ENCODE measurements around the gene RLF.
"Not testable (repeated sequence)": the region's sequence is repeated elsewhere in the genome, so short reads cannot be mapped to it uniquely, and the experiment has no call there.

The RLF gene

DNA sequence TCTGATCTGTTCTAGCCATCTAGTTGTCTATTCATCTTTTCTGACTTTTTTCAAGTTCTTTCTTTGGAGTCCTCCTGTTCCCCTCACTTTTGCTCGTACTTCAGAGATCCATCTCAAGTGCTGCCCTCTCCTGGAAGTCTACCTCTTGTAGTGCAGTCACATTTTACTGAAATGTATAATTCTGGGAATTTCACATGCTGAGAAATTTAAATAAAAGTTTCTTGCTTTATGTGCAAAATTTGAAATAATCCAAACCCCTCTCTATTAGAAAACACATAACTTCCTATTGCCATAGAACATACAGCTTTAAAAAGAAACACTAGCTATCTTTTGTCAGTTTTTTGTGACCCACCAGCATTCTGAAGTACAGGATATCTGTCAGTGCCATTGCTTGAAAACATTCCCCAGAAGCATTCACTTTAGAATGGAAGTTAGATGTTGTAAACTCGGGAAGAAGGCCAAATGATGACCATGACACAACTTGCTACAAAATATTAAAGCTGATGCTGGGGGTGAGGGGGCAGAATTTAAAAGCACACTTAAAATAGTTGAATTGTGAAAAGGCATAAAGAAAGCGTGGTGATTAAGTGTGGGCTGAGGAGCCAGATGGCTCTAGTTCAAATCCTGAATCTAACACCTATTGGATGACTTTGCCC is 22.0 kb downstream of the RLF start:
- DNase-seq (ENCODE audit: low read depth) = peak; percentile 52
- TF ChIP-seq, protein P1, sequence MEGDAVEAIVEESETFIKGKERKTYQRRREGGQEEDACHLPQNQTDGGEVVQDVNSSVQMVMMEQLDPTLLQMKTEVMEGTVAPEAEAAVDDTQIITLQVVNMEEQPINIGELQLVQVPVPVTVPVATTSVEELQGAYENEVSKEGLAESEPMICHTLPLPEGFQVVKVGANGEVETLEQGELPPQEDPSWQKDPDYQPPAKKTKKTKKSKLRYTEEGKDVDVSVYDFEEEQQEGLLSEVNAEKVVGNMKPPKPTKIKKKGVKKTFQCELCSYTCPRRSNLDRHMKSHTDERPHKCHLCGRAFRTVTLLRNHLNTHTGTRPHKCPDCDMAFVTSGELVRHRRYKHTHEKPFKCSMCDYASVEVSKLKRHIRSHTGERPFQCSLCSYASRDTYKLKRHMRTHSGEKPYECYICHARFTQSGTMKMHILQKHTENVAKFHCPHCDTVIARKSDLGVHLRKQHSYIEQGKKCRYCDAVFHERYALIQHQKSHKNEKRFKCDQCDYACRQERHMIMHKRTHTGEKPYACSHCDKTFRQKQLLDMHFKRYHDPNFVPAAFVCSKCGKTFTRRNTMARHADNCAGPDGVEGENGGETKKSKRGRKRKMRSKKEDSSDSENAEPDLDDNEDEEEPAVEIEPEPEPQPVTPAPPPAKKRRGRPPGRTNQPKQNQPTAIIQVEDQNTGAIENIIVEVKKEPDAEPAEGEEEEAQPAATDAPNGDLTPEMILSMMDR (IDR thresholded peaks at IDR 0.05; ENCODE audit: low read length, missing control alignments) = peak; percentile 63
- H3K4me3 ChIP-seq (replicated peaks; ENCODE audit: low read depth, low read length) = no peak overlapping the region

DNA sequence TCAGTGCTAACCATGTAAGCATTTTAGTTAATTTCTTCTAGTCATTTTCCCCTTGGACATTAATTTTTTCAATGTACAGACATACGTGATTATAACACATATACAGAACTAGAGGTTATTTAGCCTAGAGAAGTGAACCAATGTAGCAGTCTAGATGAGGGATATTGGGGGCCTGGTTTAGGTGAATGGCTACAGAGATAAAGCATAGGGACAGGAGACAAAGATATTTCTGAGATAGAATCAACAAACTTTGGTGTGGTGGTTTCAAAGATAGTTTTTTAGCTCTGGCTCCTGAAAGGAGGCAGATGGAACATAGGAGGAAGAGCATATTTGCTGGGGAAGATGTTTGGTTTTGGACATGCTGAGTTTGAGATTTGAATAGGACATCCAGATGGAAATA is 23.0 kb downstream of the RLF start:
- H3K4me3 ChIP-seq (replicated peaks; ENCODE audit: low read depth, low read length) = no peak overlapping the region
- TF ChIP-seq, protein P1 (IDR thresholded peaks at IDR 0.05; ENCODE audit: low read length, missing control alignments) = no peak

DNA sequence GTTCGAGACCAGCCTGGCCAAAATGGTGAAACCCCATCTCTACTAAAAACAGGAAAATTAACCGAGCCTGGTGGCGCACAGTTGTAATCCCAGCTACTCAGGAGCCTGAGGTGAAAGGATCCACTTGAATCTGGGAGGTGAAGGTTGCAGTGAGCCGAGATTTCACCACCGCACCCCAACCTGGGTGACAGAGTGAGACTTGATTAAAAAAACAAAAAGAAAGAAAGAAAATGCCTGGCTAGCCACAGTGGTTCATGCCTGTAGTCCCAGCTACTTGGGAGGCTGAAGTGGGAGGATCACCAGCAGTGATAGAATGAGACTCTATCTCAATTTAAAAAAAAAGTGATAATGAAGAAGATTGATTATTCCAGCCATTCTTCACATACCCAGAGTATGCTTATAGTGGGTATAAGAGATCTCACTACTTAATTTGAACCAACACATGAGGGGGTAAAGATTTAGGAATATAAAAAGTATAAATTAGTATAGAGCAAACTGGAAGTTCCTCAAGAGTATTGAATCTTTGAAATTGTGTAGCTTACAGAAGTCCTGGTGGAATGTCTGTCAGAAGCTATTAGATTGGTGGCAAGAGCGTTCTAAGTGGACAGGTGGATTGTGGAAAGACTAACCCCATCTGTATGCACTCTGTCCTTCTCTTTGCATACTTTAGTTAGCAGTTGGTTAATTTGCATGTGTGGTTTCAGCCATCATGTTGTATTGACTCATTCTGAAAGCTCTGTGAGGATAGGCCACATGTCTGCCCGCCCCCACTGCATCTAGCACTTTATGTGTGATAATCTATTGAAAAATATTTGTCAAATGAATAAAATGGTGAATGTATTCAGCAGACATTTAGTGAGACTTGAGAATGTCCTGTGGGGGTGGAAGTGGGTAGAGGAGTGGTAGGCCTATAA is 25.0 kb downstream of the RLF start:
- DNase-seq (ENCODE audit: low read depth) = peak; percentile 9
- TF ChIP-seq, protein P1 (IDR thresholded peaks at IDR 0.05; ENCODE audit: low read length, missing control alignments) = no peak
- no peak overlapping the region for H3K4me3 ChIP-seq (replicated peaks; ENCODE audit: low read depth, low read length)

More for the DNA sequence above, 23.0 kb downstream of the RLF start:
- DNase-seq (ENCODE audit: low read depth) = no peak

DNA sequence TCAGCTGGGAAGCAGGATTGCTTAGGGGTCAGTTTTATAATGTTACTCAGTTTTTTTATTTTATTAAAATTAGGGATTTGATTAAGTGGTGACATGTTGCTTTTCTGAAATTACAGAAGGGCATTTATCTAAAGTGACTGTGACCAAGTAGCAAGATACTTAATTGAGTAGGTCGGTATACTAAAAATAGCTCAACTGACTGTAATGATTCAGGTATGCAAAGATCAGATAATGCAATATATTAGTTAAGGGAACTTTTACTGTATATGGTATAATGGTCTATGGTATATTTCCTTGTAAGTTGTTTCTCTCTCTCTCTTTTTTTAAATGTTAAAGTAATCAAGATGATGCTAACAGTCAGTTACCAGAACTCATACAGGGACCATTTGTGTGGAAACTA is 26.2 kb downstream of the RLF start:
- no peak for DNase-seq (ENCODE audit: low read depth)
- TF ChIP-seq, protein P1 (IDR thresholded peaks at IDR 0.05; ENCODE audit: low read length, missing control alignments) = no peak
- no peak overlapping the region for H3K4me3 ChIP-seq (replicated peaks; ENCODE audit: low read depth, low read length)

DNA sequence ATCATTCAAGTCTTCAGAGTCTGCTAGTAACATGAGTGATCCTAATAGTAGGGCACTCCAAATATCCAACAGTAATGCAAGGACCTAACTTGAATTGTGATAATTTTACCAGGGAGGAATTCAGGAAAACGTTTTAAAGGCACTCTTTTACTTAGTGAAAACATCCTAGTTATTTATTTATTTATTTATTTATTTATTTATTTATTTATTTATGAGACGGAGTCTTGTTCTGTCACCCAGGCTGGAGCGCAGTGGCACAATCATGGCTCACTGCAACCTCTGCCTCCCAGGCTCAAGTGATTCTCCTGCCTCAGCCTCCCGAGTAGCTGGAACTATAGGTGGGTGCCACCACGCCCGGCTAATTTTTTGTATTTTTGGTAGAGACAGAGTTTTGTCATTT is 33.5 kb downstream of the RLF start:
- H3K4me3 ChIP-seq (replicated peaks; ENCODE audit: low read depth, low read length); DNase-seq (ENCODE audit: low read depth): not testable (repeated sequence)

DNA sequence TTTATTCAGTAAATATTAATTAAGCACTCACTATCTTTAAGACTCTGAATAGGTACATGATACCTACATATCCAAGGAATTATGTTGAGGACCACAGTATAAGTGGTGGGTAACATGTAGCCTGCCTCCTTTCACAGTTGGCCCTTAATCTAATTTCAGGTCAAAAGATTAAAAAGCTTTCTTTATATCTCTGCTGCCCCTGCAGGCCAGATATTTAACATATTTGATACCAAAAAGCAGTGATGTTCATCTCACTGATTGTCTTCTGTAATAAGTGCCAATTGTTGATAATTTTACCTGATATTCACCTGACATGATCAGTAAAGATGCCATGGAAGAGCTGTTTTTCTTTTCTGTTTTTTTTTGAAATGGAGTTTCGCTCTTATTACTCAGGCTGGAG is 36.5 kb downstream of the RLF start:
- H3K4me3 ChIP-seq (replicated peaks; ENCODE audit: low read depth, low read length) = no peak overlapping the region
- TF ChIP-seq, protein P1 (IDR thresholded peaks at IDR 0.05; ENCODE audit: low read length, missing control alignments) = peak; percentile 23
- no peak for DNase-seq (ENCODE audit: low read depth)

DNA sequence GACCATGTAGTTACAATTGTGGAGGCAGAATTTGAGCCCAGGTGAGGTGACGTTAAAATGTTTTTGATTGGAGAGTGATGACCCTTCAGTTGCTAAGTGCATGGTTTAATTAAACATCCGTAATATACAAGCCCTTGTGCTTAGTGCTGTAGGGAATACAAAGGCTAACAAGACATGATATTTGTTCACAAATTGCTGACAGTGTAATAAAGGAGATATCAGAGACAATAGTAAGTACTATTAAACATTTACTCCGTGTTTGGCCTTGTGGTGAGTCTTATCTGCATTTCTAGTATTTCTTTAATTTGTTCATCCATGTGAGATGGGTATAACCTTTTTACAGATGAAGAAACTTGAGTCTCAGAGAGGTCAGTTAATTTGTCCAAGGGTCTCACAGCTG is 37.9 kb downstream of the RLF start:
- no peak for DNase-seq (ENCODE audit: low read depth)
- no peak overlapping the region for H3K4me3 ChIP-seq (replicated peaks; ENCODE audit: low read depth, low read length)
- TF ChIP-seq, protein P1 (IDR thresholded peaks at IDR 0.05; ENCODE audit: low read length, missing control alignments) = no peak
